NCI-H345 (cell line): ENCODE data around the gene TNFRSF8.

Experiments
- DNase-seq: peaks from one replicate; lab custom pipeline; 2025; lab: John Stamatoyannopoulos, UW

The TNFRSF8 gene

DNA sequence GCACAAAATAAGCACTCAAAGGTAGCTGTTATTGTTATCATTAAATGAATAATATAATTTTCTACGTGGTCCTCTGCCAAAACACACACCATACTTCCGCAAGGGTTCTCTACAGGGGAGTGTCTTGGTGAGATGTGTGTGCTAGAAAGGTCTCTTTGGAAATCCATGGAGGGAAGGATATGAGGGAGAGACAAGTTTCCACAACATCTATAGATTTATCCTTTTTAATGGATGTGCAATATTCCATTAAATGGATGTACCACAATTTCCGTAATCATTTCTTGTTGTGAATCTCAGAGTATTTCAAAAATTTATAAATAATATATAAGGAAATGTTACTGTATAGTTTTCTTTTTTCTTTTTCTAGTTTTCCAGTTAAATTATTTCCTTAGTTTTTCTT is 2.6 kb upstream of the TNFRSF8 start:
- DNase-seq, result no peak

DNA sequence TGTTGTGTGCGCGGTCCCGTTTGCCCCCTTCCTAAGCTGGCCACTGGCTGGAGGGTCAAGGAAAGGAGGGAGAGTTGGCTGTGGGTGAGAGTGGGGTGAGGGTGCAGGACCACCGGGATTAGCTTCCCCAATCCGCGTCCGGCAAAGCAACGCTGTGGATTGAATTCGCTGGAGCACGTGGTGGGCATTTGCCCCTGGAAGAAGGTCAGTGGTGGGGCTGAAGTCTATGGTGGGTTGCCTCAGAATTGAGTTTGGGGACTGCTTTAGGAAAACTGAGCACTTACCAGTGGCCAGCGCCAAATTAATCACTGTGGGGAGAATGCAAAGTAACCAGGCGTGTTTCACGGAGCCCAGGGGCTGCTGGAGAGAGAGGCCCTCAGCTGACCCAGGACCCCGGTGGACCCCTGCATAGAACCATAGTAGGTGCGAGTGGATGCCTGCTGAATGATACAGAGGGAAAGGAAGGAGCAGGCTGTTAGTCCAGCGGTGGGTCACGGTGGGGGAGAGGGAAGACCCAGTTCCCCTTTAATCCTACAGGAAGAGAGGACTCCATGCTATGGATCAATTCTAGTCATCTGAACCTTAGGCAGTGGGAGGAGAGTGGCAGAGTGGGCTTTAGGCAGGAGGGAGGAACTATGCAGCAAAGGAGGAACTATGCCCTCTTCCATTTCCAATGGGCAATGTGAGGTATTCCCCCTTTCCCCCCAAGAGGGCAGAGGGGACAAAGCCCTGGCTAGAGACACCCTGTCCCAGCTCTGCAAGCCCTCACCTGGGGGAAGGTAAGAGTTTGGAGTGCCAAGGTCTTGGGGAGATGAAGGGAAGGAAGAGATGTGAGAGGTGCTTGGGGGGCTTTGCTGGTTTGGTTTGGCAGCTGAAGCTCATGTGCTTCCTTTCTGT is 1.2 kb downstream of the TNFRSF8 start:
- DNase-seq, result no peak

- DNase-seq, result no peak
These were observed 2.8 kb downstream of the TNFRSF8 start for GRCh38 chr1:12065872-12066271.

DNA sequence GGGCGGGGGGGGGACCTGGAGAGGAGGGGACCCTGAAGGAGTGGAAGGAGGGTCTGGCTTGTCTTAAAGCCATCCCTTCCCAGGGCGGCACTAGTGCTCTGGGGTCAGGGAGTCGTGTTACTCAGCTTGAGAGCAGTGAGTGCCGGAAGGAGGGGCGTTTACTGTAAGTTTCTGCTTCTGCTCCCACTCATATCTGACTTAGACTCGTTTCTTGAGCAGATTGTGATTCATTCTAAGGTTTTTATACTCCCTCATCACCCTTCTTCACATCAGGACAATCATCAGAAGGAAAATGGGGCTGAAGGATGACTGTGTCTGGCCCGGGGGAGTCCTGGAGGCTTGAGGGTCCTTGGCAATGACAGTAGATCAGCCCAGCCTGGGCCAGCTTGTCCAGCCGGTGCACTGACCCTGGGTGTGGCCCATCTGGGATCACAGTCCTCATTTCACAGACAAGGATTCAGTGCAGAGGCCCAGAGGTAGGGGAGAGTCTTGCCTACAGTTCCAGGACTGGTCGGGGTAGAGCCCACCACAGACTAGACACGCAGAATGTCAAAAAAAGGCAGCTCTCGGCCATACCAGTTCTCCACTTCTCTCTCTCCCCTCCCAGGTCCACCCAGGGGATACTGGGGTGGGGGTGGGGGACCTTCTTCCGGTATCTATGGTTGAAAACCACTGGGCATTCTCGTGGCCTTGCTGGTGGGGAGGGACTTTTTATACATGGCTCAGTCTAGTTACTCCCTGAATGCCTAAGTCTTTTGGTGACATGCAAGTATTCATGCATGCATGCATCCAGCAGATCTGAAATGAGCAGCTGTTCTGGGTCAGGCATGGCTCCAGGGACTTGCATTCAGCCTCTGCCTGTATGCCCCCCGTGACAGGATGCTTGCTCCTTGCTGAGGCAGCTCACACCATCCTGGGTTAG is 5.1 kb downstream of the TNFRSF8 start:
- no peak for DNase-seq

DNA sequence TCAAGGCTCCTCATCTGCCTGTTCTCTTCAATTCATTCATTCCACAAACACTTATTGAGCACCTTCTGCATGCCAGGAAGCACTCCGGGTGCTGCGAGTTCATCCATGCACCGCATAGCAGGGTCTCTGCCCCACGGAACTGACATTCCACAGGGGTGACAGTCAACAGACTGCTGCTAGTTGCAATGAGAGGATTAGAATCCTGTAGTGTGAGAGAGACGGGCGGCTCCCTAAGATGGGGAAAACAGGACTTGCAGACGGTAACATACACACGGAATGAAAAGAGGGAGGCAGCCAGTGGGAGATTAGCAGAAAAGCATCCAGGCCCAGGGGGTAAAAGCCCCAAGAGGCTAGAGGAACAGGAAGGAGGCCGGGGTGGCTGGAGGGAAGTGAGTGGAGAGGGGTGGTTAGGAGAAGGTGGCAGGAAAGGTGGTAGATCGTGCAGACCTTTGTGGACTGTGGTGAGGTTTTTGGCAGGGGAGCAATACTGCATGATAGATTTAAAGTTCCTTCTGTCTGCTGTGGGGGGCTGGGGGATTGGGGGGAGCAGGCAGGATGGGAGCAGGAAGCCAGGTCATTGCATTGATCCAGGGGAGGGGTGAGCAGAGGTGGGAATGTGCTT is 6.6 kb downstream of the TNFRSF8 start:
- DNase-seq, result no peak

- no peak for DNase-seq
These were observed 8.8 kb downstream of the TNFRSF8 start for GRCh38 chr1:12071892-12072291.

DNA sequence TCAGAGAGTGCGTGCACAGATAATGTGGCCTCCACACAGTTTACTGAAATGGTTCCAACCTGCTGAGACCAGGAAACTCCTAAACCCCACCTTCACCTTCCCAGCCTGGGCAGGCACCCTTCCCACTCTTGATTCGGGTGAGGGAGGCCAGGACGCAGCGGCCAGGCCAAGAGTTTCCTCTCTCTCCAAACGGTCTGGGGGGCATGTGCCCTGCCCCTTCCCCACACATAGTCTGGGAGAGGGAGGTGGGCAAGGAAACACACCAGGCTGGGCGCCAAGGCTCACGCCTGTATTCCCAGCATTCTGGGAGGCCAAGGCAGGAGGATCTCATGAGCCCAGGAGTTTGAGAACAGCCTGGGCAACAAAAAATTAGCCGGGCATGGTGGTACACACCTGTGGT is 9.6 kb downstream of the TNFRSF8 start:
- no peak for DNase-seq

GRCh38 chr1:12073796-12074195 is 10.7 kb downstream of the TNFRSF8 start:
- DNase-seq, result no peak

DNA sequence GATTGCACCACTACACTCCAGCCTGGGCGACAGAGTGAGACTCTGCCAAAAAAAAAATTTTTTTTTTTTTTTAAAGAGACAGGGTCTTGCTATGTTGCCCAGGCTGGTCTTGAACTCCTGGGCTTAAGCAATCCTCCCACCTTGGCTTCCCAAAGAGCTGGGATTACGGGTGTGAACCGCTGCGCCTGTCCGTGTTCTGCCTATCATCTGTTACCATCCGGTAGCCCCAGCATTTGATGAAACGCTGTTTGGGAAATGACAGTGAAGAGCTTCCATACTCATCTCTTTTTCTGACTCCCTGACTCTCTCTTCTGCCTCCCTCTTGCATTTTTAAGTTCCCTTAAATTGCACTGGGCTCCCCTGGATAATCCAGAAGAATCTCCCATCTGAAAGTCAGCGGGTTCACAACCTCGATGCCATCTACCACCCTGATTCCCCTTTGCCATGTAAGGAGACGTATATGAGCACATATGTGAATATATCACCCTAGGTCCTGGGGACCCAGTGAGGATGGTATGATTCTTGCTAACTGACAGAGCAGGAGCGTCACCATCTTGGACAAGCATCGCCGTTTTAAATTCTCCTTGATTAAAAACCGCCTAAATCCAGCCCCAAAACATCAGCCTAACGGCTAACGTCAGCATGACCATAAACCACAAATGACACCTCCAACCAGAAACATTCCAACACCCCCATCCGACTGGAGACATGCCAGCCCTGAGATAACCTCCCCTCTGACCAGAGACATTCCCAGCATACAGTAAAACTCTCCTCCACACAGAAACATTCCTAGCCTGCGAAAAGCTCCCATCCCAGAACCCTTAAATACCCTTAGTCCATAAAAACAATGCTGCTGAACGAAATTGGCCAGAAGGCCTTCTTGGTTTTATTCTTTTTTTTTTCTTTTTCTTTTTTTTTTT is 12.4 kb downstream of the TNFRSF8 start:
- DNase-seq, result no peak

GRCh38 chr1:12076425-12077005 is 13.4 kb downstream of the TNFRSF8 start:
- DNase-seq, result no peak

GRCh38 chr1:12078575-12078937 is 15.5 kb downstream of the TNFRSF8 start:
- DNase-seq, result no peak

- DNase-seq, result peak; percentile 11
These were observed 16.1 kb downstream of the TNFRSF8 start for GRCh38 chr1:12078938-12079861.

DNA sequence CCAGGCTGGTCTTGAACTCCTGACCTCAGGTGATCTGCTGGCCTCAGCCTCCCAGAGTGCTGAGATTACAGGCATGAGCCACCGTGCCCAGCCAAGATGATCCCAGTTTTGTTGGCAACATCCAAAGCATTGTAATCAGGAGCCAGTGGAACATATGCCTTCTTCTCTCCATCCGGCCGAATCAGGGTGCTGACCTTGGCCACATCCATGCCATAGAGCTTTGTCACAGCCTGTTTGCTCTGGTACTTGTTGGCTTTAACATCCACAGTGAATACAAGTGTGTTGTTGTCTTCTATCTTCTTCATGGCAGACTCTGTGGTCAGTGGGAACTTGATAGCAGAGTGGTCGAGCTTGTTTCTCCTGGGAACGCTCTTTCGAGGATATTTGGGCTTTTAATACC is 17.1 kb downstream of the TNFRSF8 start:
- DNase-seq, result no peak

DNA sequence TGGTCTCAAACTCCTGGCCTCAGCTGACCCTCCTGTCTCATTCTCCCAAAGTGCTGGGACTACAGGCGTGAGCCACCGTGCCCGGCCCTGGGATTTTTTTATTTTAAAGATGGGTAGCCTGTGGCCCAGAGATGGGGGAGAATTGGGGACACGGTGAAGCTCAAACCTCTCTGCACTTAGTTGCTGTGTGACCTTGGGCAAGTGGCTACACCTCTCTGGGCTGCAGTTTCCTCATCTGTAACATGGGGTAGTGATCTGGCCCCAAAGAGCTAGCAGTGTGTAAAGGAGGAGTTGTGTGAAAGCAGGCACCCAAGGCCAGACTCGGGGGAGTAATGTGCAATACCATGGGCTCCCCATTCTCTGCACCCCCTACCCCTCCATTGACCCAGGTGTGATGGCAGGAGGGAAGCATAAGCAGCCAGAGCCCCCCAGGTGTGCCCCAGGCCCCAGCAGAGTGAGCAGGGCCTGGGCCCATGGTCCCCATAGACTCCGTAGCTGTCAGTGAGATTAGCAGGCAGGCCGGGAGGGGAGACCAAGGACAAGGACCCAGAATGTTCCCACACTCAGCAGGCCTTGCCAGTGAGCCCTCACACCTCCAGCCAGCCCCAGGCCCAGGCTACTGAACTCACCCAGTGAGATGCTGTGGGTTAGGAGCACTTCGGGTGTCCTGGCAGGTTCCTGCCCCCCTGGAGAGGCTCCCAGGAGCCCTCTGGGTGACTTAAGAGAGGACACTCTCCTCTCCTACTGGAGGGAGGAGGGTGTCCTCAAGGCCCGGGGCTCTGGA is 17.9 kb downstream of the TNFRSF8 start:
- no peak for DNase-seq

GRCh38 chr1:12081648-12082396 is 18.7 kb downstream of the TNFRSF8 start:
- no peak for DNase-seq

DNA sequence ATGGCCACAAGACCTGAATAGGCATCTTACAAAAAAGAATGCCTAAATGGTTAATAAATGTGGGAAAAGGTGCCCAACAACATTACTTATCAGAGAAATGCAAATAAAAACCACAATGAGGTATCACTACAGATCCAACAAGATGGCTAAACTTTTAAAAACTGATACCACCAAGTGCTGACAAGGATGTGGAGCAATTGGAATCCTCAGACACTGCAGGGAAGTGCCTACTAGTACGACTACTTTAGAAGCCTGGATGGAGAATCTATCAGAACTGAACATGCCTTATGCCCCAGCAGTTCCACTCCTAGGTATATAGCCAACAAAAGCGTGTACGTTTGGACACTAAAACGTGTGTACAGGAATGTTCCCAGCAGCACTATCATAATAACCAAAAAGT is 19.9 kb downstream of the TNFRSF8 start:
- no peak for DNase-seq

DNA sequence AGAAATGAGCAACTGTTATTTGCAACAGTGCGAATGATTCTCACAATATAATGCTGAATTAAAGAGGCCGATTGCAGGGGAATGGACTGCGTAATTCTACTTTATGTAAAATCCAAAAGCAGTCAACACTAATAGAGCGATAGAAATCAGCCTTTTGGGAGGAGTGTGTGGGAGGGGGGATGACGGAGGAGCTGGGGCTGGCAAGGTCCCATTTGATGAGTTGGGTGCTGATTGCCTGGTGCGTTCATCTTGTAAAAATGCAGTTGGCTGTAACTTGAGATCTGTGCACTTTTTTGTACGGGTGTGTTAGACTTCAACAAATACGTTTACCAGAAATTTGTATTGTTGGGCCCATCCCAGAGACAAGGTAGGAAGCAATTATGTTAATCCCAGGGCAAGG is 20.7 kb downstream of the TNFRSF8 start:
- DNase-seq, result no peak

DNA sequence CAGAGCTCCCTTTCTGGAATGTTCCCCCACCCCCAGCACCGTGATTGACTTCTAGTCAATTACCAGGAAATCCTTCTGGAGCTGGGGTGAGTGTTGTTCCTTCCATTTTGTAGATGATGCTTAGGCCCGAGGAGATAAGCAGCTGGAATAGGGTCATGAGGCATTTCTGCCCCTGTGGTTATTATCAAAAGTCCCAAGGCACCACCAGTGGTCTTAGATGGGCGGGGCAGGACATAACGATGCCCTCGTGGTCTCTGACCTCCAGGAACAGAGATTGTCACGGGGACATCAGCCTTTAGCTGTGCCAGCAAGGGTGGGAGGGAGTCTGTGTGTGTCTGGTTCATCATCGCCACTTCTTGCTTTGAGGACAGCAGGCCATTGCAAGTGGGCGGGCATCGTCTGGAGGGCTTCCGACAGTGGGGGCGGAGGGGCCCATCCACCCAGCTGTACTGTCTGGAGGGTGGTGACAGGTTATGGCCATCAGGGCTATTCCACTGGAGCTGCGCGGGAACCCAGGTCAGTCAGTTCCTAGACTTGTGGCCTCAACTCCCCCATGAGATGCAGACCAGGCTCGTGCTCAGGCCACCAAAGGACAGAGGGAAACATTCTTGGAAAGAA is 22.6 kb downstream of the TNFRSF8 start:
- DNase-seq, result no peak
